ENCODE data around the gene SGCB.
A peak's percentile ranks its signal among the peaks of the same experiment; 100 is the strongest.
"Not testable (repeated sequence)": the region's sequence is repeated elsewhere in the genome, so short reads cannot be mapped to it uniquely, and the experiment has no call there.

The SGCB gene

GRCh38 chr4:52038103-52038912 lies at the start of gene SGCB:
SGCB (minus strand) TSS chr4:52038299; CDS start chr4:52038259, 40 bp downstream.
- peak; percentile 35 to 54 for DNase-seq (ENCODE audit: low read depth in 2 of 2, low spot score in 1 of 2)

- not testable (repeated sequence) for DNase-seq (ENCODE audit: low read depth in 2 of 2, low spot score in 1 of 2)
Measured at GRCh38 chr4:52086425-52086824, 48.3 kb upstream of the SGCB start.

GRCh38 chr4:52081216-52081615 lies 43.1 kb upstream of the SGCB start:
- DNase-seq (ENCODE audit: low read depth in 2 of 2, low spot score in 1 of 2) = no peak

- no peak for DNase-seq (ENCODE audit: low read depth in 2 of 2, low spot score in 1 of 2)
Measured at GRCh38 chr4:52079659-52080058, 41.6 kb upstream of the SGCB start.

GRCh38 chr4:52076731-52077130 lies 38.6 kb upstream of the SGCB start:
- DNase-seq (ENCODE audit: low read depth in 2 of 2, low spot score in 1 of 2) = no peak

GRCh38 chr4:52071791-52072546 lies 33.9 kb upstream of the SGCB start:
- no peak for DNase-seq (ENCODE audit: low read depth in 2 of 2, low spot score in 1 of 2)

GRCh38 chr4:52069571-52069970 lies 31.5 kb upstream of the SGCB start:
- no peak for DNase-seq (ENCODE audit: low read depth in 2 of 2, low spot score in 1 of 2)

GRCh38 chr4:52059372-52059771 lies 21.3 kb upstream of the SGCB start:
- DNase-seq (ENCODE audit: low read depth in 2 of 2, low spot score in 1 of 2) = no peak

GRCh38 chr4:52058275-52058674 lies 20.2 kb upstream of the SGCB start:
- DNase-seq (ENCODE audit: low read depth in 2 of 2, low spot score in 1 of 2) = no peak

- DNase-seq (ENCODE audit: low read depth in 2 of 2, low spot score in 1 of 2) = no peak
Measured at GRCh38 chr4:52057196-52057595, 19.1 kb upstream of the SGCB start.

- no peak for DNase-seq (ENCODE audit: low read depth in 2 of 2, low spot score in 1 of 2)
Measured at GRCh38 chr4:52054254-52054653, 16.2 kb upstream of the SGCB start.

- DNase-seq (ENCODE audit: low read depth in 2 of 2, low spot score in 1 of 2) = no peak
Measured at GRCh38 chr4:52052475-52052780, 14.3 kb upstream of the SGCB start.

GRCh38 chr4:52051615-52052474 lies 13.7 kb upstream of the SGCB start:
- DNase-seq (ENCODE audit: low read depth in 2 of 2, low spot score in 1 of 2) = no peak

GRCh38 chr4:52051213-52051614 lies 13.1 kb upstream of the SGCB start, which contains the start of gene SPATA18:
SPATA18 (plus strand) TSS chr4:52051304; CDS start chr4:52051705, 401 bp downstream.
- DNase-seq (ENCODE audit: low read depth in 2 of 2, low spot score in 1 of 2) = no peak

GRCh38 chr4:52049266-52049665 lies 11.2 kb upstream of the SGCB start:
- no peak for DNase-seq (ENCODE audit: low read depth in 2 of 2, low spot score in 1 of 2)

- no peak for DNase-seq (ENCODE audit: low read depth in 2 of 2, low spot score in 1 of 2)
Measured at GRCh38 chr4:52045028-52045427, 6.9 kb upstream of the SGCB start.

GRCh38 chr4:52037689-52038102 lies 403 bp downstream of the SGCB start:
- no peak for DNase-seq (ENCODE audit: low read depth in 2 of 2, low spot score in 1 of 2)

GRCh38 chr4:52036886-52037530 lies 1.1 kb downstream of the SGCB start:
- DNase-seq (ENCODE audit: low read depth in 2 of 2, low spot score in 1 of 2) = no peak

- no peak for DNase-seq (ENCODE audit: low read depth in 2 of 2, low spot score in 1 of 2)
Measured at GRCh38 chr4:52035190-52035589, 2.9 kb downstream of the SGCB start.

- no peak for DNase-seq (ENCODE audit: low read depth in 2 of 2, low spot score in 1 of 2)
Measured at GRCh38 chr4:52032005-52032404, 6.1 kb downstream of the SGCB start.

- no peak for DNase-seq (ENCODE audit: low read depth in 2 of 2, low spot score in 1 of 2)
Measured at GRCh38 chr4:52028970-52029369, 9.1 kb downstream of the SGCB start.

All from stimulated activated CD8-positive, alpha-beta memory T cell treated with anti-CD3 and anti-CD28 coated beads, Interleukin-4, amount 100 ng/mL, for 4 hours (primary cell).